Mucosa of descending colon (tissue), 3 donors: ENCODE data around the gene FYCO1. TPM values are rescaled to one million over a fixed set of nuclear protein-coding genes. Genes with fewer than 3 reads are reported as not detected.

Experiments used
- ATAC-seq: fragments of 200-7000 bp; cut with Tn5 transposase; one replicate; pipeline ENCODE4 v1.9.1; 2020; ENCODE audit warnings: mild to moderate bottlenecking, moderate library complexity
- DNase-seq, 3 donors: peaks; one replicate each; pipeline ENCODE4 v3.0.0-alpha.2; 2020
- H3K36me3 ChIP-seq: fragments of 200-600 bp; one replicate; pipeline ENCODE4 v1.8.0; 2021; ENCODE audit warnings: low read depth, mild to moderate bottlenecking
- H3K4me1 ChIP-seq: fragments of 200-600 bp; one replicate; pipeline ENCODE4 v1.8.0; 2021; ENCODE audit warnings: low read depth, mild to moderate bottlenecking
- H3K4me3 ChIP-seq: fragments of 200-600 bp; one replicate; pipeline ENCODE4 v1.8.0; 2021; ENCODE audit warnings: mild to moderate bottlenecking
- H3K9me3 ChIP-seq: fragments of 200-600 bp; one replicate; pipeline ENCODE4 v1.8.0; 2021; ENCODE audit warnings: mild to moderate bottlenecking
- intact Hi-C, 2 donors: fragments of 100-400 bp; cut with DNase I in 1 of 2; cut with micrococcal nuclease in 1 of 2; formaldehyde crosslinking; loops; one replicate each; pipeline versions ENCODE4 v1.11.0 to v1.11.1; 2022; cut with DNase I, micrococcal nuclease
- total RNA-seq, 3 donors: library from RNA; stranded (reverse); fragmentation: NEBNext Ultra II Directional in 2 of 3; extraction: Animal tissue kit (Norgen Biotek cat#: 25700) in 2 of 3; gene quantifications; one replicate each; pipeline versions ENCODE4 v1.2.1 to v1.2.4, GENCODE V29; 2021 to 2023
- TF ChIP-seq, protein P1 (sequence below): fragments of 200-600 bp; IDR thresholded peaks from one replicate; pipeline ENCODE4 v1.8.0; 2022; ENCODE audit warnings: antibody characterized with exemption, mild to moderate bottlenecking
- donor health status: DM: no; HTN: no; CAD: no; lungs with moderate emphysema.
- donor health status: DM: no; HTN: no; CAD: no.
- donor health status: DM: no; HTN: yes; CAD: no.

FYCO1 gene
- total RNA-seq, 3 donors from 2014 or later = 25.4 to 76.5 (median 27.7) TPM

DNA sequence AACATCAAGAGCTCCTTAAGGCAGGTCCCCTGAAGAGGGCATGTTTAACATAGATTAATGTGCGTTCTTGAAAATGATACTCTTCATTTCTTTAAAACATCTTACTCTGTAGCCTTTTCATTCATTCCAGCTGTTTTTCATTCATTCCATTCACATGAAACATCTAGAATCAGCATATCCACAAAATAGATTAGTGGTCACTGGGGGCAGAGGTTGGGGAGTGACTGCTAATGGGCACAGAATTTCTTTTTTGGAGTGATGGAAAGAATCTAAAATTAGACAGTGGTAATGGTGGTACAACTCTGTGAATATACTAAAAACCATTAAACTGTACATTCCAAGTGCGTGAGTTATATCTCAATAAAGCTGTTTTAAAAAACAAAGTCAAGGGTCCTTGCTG is 67.7 kb downstream of the FYCO1 start:
- no peak for ATAC-seq
- Histone ChIP-seq H3K36me3 (peaks cover 10% of the 10 kb centered on the region), H3K4me1 (no peaks in the 10 kb centered on the region), H3K4me3 (no peak overlapping the region), H3K9me3 (no peaks in the 10 kb centered on the region)
- TF ChIP-seq, protein P1, sequence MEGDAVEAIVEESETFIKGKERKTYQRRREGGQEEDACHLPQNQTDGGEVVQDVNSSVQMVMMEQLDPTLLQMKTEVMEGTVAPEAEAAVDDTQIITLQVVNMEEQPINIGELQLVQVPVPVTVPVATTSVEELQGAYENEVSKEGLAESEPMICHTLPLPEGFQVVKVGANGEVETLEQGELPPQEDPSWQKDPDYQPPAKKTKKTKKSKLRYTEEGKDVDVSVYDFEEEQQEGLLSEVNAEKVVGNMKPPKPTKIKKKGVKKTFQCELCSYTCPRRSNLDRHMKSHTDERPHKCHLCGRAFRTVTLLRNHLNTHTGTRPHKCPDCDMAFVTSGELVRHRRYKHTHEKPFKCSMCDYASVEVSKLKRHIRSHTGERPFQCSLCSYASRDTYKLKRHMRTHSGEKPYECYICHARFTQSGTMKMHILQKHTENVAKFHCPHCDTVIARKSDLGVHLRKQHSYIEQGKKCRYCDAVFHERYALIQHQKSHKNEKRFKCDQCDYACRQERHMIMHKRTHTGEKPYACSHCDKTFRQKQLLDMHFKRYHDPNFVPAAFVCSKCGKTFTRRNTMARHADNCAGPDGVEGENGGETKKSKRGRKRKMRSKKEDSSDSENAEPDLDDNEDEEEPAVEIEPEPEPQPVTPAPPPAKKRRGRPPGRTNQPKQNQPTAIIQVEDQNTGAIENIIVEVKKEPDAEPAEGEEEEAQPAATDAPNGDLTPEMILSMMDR = no peak
- intact Hi-C loops = no loop called here
- DNase-seq = no peak

DNA sequence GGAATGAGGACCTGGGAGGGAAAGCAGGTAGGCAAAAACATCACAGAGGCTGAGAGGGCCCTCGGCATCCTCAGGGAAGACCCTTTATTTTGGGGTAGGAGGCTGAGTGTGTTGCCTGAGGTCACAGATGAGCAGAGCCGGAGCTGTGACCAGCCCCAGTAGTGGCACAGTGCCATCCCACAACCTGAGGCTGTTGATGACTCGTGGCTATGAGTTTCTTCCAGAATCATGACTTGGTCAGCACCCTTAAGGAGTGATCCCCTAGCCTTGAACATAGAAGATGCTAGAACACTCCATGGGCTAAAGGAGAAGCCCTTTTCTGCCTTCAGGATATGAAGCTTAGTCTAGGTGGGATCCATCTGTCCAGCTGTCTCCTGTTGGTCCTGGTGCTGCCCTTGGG is 71.9 kb downstream of the FYCO1 start:
- no peak overlapping the region for H3K4me3 ChIP-seq
- intact Hi-C loops = no loop called here
- H3K4me1 ChIP-seq = no peaks in the 10 kb centered on the region
- H3K36me3 ChIP-seq = peaks cover 6% of the 10 kb centered on the region
- ATAC-seq (no peak), DNase-seq (no peak)
- no peaks in the 10 kb centered on the region for H3K9me3 ChIP-seq
- TF ChIP-seq, protein P1 = no peak

DNA sequence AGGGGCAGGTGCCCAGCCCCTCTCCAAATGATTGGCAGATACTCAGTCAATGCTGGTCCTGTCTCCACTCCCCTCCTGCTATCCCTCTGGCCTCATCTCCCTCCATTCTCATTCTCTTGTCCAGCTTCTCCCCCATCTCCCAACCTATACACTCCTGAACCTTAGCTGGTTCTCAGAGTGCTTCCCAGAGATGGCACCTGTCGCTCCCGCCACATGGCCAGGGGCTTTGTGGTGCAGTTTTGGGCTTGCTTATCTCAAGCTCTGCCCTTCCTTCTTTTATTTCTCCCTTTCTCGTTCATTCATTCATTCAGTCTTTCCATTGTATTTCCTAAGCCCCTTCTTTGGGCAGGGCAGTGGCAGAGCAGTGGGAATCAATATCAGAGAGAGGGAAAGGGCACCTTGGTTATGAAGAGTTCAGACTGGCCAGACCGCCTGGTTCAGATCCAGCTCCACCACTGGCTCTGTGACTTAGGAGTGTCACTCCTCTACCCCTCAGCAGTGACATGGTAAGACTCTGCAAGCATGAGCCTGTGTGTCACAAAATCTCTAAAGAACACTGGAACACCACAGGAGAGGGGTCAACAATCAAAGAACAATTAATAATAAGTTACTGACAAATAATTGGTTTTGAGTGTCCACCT is 72.6 kb downstream of the FYCO1 start:
- H3K4me3 ChIP-seq = no peak overlapping the region
- no peak for DNase-seq
- no peak for ATAC-seq
- no peaks in the 10 kb centered on the region for H3K9me3 ChIP-seq
- no peaks in the 10 kb centered on the region for H3K4me1 ChIP-seq
- intact Hi-C loops = no loop called here
- peaks cover 6% of the 10 kb centered on the region for H3K36me3 ChIP-seq
- TF ChIP-seq, protein P1 = no peak

DNA sequence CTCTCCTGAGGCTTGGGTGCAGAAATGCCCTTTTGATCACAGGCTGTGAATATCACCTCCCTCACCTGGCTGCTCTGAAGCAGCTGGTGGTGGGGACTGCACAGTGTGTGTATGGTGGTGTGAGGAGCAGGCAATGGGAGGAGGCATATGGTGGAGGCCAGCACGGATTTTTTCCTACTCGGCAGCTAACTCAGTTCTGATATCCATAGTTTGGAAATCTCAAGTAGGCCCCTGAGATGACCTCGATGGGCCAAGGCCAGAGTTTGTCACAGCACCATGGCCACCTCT is 73.6 kb downstream of the FYCO1 start:
- Histone ChIP-seq H3K9me3 (no peaks in the 10 kb centered on the region), H3K36me3 (peaks cover 6% of the 10 kb centered on the region), H3K4me3 (no peak overlapping the region), H3K4me1 (no peaks in the 10 kb centered on the region)
- TF ChIP-seq, protein P1 = no peak
- no peak for DNase-seq
- no peak for ATAC-seq
- intact Hi-C loops = no loop called here

DNA sequence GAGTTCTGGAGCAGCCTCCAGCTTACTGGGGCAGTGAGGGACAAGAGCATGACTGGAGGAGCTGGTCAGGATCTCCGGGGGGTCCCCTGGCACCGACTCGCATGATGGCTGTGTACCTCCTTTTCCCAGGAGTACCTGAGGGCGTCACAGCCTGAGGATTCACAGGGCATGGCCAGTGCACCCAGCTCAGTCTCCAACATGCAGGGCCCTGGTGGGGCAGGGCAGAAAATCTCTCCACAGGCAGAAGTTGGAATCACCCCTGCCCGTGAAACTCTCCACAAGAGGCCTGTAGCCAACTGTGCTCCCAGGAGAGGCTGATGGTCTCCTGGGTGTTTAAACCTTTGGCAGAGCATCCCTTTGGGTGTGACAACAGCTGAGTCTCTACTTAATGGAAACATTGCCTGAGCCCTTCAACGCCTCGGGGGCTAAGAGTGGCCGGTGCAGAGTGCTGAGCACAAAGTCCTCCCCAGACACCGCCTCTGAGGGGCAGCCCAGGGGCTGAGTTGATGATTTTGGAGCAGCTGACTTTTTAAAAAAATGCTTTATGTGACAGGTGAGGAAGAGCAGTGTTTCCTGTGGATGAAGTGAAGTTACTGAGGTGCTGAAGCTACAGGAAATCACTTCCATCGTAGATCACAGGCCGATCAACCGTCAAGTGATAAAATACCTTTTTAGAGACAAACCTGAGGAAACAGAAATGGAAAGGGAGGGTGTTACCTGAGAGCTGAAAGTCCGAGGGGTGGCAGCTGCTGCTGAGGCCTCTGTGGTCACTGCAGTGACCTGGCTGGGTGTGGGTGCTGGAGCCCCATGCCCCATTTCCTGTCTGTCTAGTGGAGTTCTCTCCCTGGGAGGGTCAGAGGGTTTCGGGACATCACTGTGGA is 74.2 kb downstream of the FYCO1 start:
- Histone ChIP-seq H3K4me3 (no peak overlapping the region), H3K36me3 (peaks cover 6% of the 10 kb centered on the region), H3K4me1 (no peaks in the 10 kb centered on the region), H3K9me3 (no peaks in the 10 kb centered on the region)
- intact Hi-C loops = no loop called here
- ATAC-seq (no peak), DNase-seq (no peak)
- TF ChIP-seq, protein P1 = no peak
